GM12865 (cell line): ENCODE measurements around the gene DMC1.
"Not testable (repeated sequence)": the region's sequence is repeated elsewhere in the genome, so short reads cannot be mapped to it uniquely, and the experiment has no call there.

Experiments used
- DNase-seq: peaks from one replicate; pipeline ENCODE4 v3.0.0; 2010; ENCODE audit warnings: low read depth
- H3K4me3 ChIP-seq: 2 replicates; pipeline ENCODE4 v1.5.1; 2011; ENCODE audit warnings: mild to moderate bottlenecking, low read depth, low read length, control low read depth
- TF ChIP-seq, protein P1 (sequence below): IDR thresholded peaks from 2 replicates; pipeline ENCODE4 v1.5.1; 2011; ENCODE audit warnings: low read length, control low read depth, low read depth, inconsistent platforms; ENCODE audit not compliant: insufficient read depth; ENCODE audit errors: missing control alignments

Gene DMC1

GRCh38 chr22:38479096-38479837 is 90.7 kb downstream of the DMC1 start:
- no peak for DNase-seq
- TF ChIP-seq, protein P1, sequence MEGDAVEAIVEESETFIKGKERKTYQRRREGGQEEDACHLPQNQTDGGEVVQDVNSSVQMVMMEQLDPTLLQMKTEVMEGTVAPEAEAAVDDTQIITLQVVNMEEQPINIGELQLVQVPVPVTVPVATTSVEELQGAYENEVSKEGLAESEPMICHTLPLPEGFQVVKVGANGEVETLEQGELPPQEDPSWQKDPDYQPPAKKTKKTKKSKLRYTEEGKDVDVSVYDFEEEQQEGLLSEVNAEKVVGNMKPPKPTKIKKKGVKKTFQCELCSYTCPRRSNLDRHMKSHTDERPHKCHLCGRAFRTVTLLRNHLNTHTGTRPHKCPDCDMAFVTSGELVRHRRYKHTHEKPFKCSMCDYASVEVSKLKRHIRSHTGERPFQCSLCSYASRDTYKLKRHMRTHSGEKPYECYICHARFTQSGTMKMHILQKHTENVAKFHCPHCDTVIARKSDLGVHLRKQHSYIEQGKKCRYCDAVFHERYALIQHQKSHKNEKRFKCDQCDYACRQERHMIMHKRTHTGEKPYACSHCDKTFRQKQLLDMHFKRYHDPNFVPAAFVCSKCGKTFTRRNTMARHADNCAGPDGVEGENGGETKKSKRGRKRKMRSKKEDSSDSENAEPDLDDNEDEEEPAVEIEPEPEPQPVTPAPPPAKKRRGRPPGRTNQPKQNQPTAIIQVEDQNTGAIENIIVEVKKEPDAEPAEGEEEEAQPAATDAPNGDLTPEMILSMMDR = no peak
- H3K4me3 ChIP-seq = no peak overlapping the region

DNA sequence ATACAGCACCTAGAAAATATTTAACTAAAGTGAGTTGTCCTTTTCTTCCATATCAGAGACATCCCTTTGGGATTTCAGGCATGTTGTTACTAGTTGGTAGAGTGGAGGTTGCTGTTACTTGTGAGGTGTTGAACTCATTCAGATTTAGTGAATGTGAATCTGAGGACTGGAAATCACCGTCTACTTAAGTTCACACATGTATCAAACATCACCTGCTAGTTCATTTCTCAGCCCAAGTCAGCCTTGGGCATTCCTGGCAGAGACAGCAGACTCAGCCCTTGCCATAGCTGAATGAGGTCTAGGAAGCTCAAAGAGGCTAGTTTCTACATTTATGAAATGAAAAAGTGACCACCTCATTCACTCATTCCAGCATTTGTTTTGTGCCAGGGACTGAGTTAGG is 92.4 kb downstream of the DMC1 start:
- DNase-seq = no peak
- no peak overlapping the region for H3K4me3 ChIP-seq
- TF ChIP-seq, protein P1 = no peak

GRCh38 chr22:38474003-38474607 is 95.9 kb downstream of the DMC1 start:
- TF ChIP-seq, protein P1 = no peak
- no peak for DNase-seq

DNA sequence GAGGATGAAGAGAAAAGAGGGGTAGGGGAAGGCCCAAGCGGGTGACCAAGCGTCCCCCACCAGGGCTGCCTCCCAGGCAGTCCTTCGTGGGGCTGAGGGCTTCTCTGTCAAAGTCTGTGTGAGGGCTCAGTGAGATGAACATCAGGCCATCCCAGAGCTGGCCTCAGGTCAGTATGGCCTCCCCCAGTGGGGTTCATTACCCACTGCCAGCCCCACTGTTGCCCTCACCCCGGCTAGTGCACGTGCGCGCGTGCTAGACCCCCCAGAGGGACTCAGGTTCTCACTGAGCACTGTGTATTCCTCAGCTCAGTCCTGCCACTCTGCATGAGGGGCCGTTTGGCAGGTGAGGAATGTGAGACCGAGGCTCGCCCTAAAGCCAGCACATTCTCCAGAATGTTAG is 98.7 kb downstream of the DMC1 start:
- DNase-seq = no peak
- TF ChIP-seq, protein P1 = no peak
- no peak overlapping the region for H3K4me3 ChIP-seq

More at GRCh38 chr22:38474003-38474607, 95.9 kb downstream of the DMC1 start:
- H3K4me3 ChIP-seq = no peak overlapping the region

- DNase-seq, H3K4me3 ChIP-seq: not testable (repeated sequence)
Measured at GRCh38 chr22:38470179-38470578, 99.8 kb downstream of the DMC1 start.

DNA sequence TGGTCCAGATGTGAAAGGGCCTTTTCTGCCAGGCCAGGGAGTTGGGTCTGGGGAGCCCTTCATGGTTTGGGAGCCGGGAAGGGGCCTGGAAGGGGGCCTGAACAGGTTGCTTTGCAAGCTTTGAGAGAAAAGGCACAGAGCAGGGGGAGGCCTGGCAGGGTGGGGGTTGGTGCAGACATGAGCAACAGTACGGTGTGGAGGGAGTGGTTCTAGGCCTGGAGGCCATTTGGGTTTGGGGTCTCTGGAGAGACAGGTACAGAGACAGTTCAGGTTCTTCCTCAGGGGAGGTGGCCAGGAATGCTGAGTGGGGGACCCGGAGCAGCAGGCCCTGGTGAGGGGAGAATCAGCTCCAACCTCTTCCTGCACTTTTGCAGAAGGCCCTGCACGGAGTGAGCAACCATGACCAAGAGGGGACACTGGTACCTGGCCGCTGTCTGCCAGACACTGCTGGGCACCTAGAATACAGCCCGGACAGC is 100.6 kb downstream of the DMC1 start:
- TF ChIP-seq, protein P1 = no peak
- H3K4me3 ChIP-seq = no peak overlapping the region

More for the DNA sequence above, 100.6 kb downstream of the DMC1 start:
- no peak for DNase-seq
